MG63 (cell line): ENCODE data around the gene GPR101. TPM values are rescaled to one million over a fixed set of nuclear protein-coding genes. Genes with fewer than 3 reads are reported as not detected.
A peak's percentile ranks its signal among the peaks of the same experiment; 100 is the strongest.

Experiments
- DNase-seq: peaks from one replicate; pipeline ENCODE4 v3.0.0-alpha.2; 2020
- H3K27me3 ChIP-seq: fragments of 250-450 bp; sonication (Bioruptor Pico); 2 replicates; pipeline ENCODE4 v1.5.1; 2020; ENCODE audit warnings: mild to moderate bottlenecking, moderate library complexity
- H3K36me3 ChIP-seq: fragments of 250-450 bp; sonication (Bioruptor Pico); 2 replicates; pipeline ENCODE4 v1.5.1; 2020; ENCODE audit warnings: mild to moderate bottlenecking, moderate library complexity
- H3K4me3 ChIP-seq: fragments of 250-450 bp; sonication (Bioruptor Pico); 2 replicates; pipeline ENCODE4 v1.5.1; 2020; ENCODE audit warnings: mild to moderate bottlenecking, moderate library complexity
- H3K9me3 ChIP-seq: fragments of 250-450 bp; sonication (Bioruptor Pico); 2 replicates; pipeline ENCODE4 v1.5.1; 2020; ENCODE audit warnings: mild to moderate bottlenecking, moderate library complexity
- total RNA-seq: library from RNA; depleted of rRNA; stranded (reverse); fragments of >200 nt; shearing (Covaris generic); gene quantifications from 2 replicates; pipeline ENCODE4 v1.2.3, GENCODE V29; 2014; ENCODE audit warnings: low replicate concordance; rRNA removed

GPR101 gene
- not detected in 2 replicates for total RNA-seq

GRCh38 chrX:137033774-137034507 is at the start of gene GPR101:
Gene GPR101 (minus strand): TSS chrX:137033995. CDS start chrX:137031674, 2,321 bp downstream.
- no peak for DNase-seq
- Histone ChIP-seq H3K27me3 (peaks cover 28% of the 10 kb centered on the region), H3K36me3 (no peaks in the 10 kb centered on the region), H3K9me3 (no peaks in the 10 kb centered on the region), H3K4me3 (no peak within 1 kb of the TSS)

GRCh38 chrX:137081239-137081638 is 47.4 kb upstream of the GPR101 start:
- H3K9me3 ChIP-seq = no peaks in the 10 kb centered on the region
- H3K36me3 ChIP-seq = no peaks in the 10 kb centered on the region
- no peak for DNase-seq

GRCh38 chrX:137072396-137072795 is 38.6 kb upstream of the GPR101 start:
- no peaks in the 10 kb centered on the region for H3K27me3 ChIP-seq
- no peaks in the 10 kb centered on the region for H3K9me3 ChIP-seq

More at GRCh38 chrX:137081239-137081638, 47.4 kb upstream of the GPR101 start:
- Histone ChIP-seq H3K27me3 (no peaks in the 10 kb centered on the region), H3K4me3 (no peak overlapping the region)

GRCh38 chrX:137071596-137071995 is 37.8 kb upstream of the GPR101 start:
- DNase-seq = no peak
- Histone ChIP-seq H3K27me3 (no peaks in the 10 kb centered on the region), H3K9me3 (no peaks in the 10 kb centered on the region), H3K36me3 (no peaks in the 10 kb centered on the region), H3K4me3 (no peak overlapping the region)

More at GRCh38 chrX:137072396-137072795, 38.6 kb upstream of the GPR101 start:
- no peak overlapping the region for H3K4me3 ChIP-seq
- DNase-seq = no peak
- H3K36me3 ChIP-seq = no peaks in the 10 kb centered on the region

GRCh38 chrX:137067147-137067546 is 33.4 kb upstream of the GPR101 start:
- DNase-seq = peak; percentile 3
- H3K36me3 ChIP-seq = no peaks in the 10 kb centered on the region
- H3K9me3 ChIP-seq = no peaks in the 10 kb centered on the region
- H3K27me3 ChIP-seq = no peaks in the 10 kb centered on the region
- H3K4me3 ChIP-seq = no peak overlapping the region

- DNase-seq = no peak
- no peaks in the 10 kb centered on the region for H3K27me3 ChIP-seq
Measured at GRCh38 chrX:137062915-137063617, 29.3 kb upstream of the GPR101 start.

GRCh38 chrX:137058339-137059127 is 24.7 kb upstream of the GPR101 start:
- H3K36me3 ChIP-seq = no peaks in the 10 kb centered on the region
- H3K4me3 ChIP-seq = no peak overlapping the region
- H3K27me3 ChIP-seq = no peaks in the 10 kb centered on the region
- no peak for DNase-seq
- H3K9me3 ChIP-seq = no peaks in the 10 kb centered on the region

More at GRCh38 chrX:137062915-137063617, 29.3 kb upstream of the GPR101 start:
- H3K36me3 ChIP-seq = no peaks in the 10 kb centered on the region
- no peaks in the 10 kb centered on the region for H3K9me3 ChIP-seq
- H3K4me3 ChIP-seq = no peak overlapping the region

- Histone ChIP-seq H3K27me3 (peaks cover 2% of the 10 kb centered on the region; the same call in 1 of the 2 replicates), H3K9me3 (no peaks in the 10 kb centered on the region), H3K36me3 (no peaks in the 10 kb centered on the region), H3K4me3 (peak overlapping the region; percentile 34)
- no peak for DNase-seq
Measured at GRCh38 chrX:137052643-137053235, 18.9 kb upstream of the GPR101 start.

GRCh38 chrX:137051978-137052642 is 18.3 kb upstream of the GPR101 start:
- peaks cover 2% of the 10 kb centered on the region; the same call in 1 of the 2 replicates for H3K27me3 ChIP-seq
- no peaks in the 10 kb centered on the region for H3K36me3 ChIP-seq
- H3K4me3 ChIP-seq = peak overlapping the region; percentile 34
- DNase-seq = peak; percentile 45
- no peaks in the 10 kb centered on the region for H3K9me3 ChIP-seq

- Histone ChIP-seq H3K27me3 (no peaks in the 10 kb centered on the region), H3K36me3 (no peaks in the 10 kb centered on the region), H3K9me3 (no peaks in the 10 kb centered on the region), H3K4me3 (no peak overlapping the region)
- no peak for DNase-seq
Measured at GRCh38 chrX:137044893-137045292, 11.1 kb upstream of the GPR101 start.

GRCh38 chrX:137043736-137044135 is 9.9 kb upstream of the GPR101 start:
- Histone ChIP-seq H3K27me3 (no peaks in the 10 kb centered on the region), H3K36me3 (no peaks in the 10 kb centered on the region), H3K4me3 (no peak overlapping the region), H3K9me3 (no peaks in the 10 kb centered on the region)
- no peak for DNase-seq

GRCh38 chrX:137041329-137041728 is 7.5 kb upstream of the GPR101 start:
- Histone ChIP-seq H3K27me3 (no peaks in the 10 kb centered on the region), H3K36me3 (no peaks in the 10 kb centered on the region), H3K9me3 (no peaks in the 10 kb centered on the region), H3K4me3 (no peak overlapping the region)
- DNase-seq = no peak

- DNase-seq = no peak
- H3K27me3 ChIP-seq = 0 out of 2 replicates have a peak, but pooled peaks cover 2% of the 10 kb centered on the region
- no peak overlapping the region for H3K4me3 ChIP-seq
- no peaks in the 10 kb centered on the region for H3K36me3 ChIP-seq
- no peaks in the 10 kb centered on the region for H3K9me3 ChIP-seq
Measured at GRCh38 chrX:137040113-137040794, 6.5 kb upstream of the GPR101 start.

GRCh38 chrX:137034508-137034872 is 695 bp upstream of the GPR101 start:
- Histone ChIP-seq H3K27me3 (peaks cover 28% of the 10 kb centered on the region), H3K36me3 (no peaks in the 10 kb centered on the region), H3K9me3 (no peaks in the 10 kb centered on the region), H3K4me3 (no peak overlapping the region)
- no peak for DNase-seq

GRCh38 chrX:137032841-137033773 is 688 bp downstream of the GPR101 start:
- peaks cover 28% of the 10 kb centered on the region for H3K27me3 ChIP-seq
- DNase-seq = no peak

More at GRCh38 chrX:137032841-137033773, 688 bp downstream of the GPR101 start:
- Histone ChIP-seq H3K4me3 (no peak overlapping the region), H3K9me3 (no peaks in the 10 kb centered on the region), H3K36me3 (no peaks in the 10 kb centered on the region)
